ENCODE results near the gene DCPS. TPM values are rescaled to one million over a fixed set of nuclear protein-coding genes. Genes with fewer than 3 reads are reported as not detected.
"Not testable (repeated sequence)": the region's sequence is repeated elsewhere in the genome, so short reads cannot be mapped to it uniquely, and the experiment has no call there.

DCPS gene
- total and polyA plus RNA-seq, 7 donors, result 7.6 to 30.0 (median 9.7) TPM

DNA sequence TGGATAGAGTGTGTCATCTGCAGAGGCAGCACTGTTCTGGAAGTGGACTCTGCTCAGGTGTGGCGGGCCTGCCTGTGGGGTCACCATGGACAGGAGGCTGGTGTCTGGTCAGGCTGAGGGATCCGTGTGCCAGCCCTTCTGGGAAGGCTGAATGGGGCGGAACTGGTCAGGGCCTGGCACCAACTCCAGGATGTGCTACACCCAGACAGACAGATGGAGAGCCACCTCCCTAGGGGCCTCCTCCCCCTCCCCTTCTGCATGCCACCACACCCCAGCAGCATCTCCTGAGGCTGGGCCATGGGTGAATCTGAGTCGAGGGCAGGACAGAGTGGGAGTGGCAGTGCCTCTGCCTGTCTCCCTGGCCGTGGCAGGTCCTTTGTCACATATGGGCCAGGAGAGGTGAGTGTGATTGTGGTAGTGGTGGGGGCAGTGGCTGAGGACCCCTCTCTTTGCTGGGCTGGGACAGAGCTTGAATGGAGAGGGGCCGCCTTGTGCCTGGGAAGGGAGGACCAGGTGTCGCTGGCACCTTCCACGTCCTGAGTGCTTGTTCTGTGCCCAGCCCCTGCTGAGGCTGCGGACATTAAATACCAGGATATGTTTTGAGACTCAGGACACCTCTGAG is 80.7 kb downstream of the DCPS start:
- TF ChIP-seq EP300 (IDR thresholded peaks at IDR 0.05) (no peak), POLR2A (IDR thresholded peaks at IDR 0.05) (no peak), POLR2AphosphoS5 (IDR thresholded peaks at IDR 0.05) (no peak)
- TF ChIP-seq, protein P1, sequence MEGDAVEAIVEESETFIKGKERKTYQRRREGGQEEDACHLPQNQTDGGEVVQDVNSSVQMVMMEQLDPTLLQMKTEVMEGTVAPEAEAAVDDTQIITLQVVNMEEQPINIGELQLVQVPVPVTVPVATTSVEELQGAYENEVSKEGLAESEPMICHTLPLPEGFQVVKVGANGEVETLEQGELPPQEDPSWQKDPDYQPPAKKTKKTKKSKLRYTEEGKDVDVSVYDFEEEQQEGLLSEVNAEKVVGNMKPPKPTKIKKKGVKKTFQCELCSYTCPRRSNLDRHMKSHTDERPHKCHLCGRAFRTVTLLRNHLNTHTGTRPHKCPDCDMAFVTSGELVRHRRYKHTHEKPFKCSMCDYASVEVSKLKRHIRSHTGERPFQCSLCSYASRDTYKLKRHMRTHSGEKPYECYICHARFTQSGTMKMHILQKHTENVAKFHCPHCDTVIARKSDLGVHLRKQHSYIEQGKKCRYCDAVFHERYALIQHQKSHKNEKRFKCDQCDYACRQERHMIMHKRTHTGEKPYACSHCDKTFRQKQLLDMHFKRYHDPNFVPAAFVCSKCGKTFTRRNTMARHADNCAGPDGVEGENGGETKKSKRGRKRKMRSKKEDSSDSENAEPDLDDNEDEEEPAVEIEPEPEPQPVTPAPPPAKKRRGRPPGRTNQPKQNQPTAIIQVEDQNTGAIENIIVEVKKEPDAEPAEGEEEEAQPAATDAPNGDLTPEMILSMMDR (IDR thresholded peaks at IDR 0.05), result no peak
- Histone ChIP-seq H3K9me3 (no peaks in the 10 kb centered on the region), H3K36me3 (no peaks in the 10 kb centered on the region), H3K4me3 (no peak overlapping the region), H3K27me3 (no peaks in the 10 kb centered on the region), H3K4me1 (peaks cover 0 to 15% (median 10%) of the 10 kb centered on the region in 4 donors), H3K27ac (no peak overlapping the region)
- no peak for DNase-seq
- 53 to 74% methylated on average over 9 of the region's 9 CpGs for WGBS, 2 donors
- intact Hi-C loops (cut with DNase I), result no loop called here

DNA sequence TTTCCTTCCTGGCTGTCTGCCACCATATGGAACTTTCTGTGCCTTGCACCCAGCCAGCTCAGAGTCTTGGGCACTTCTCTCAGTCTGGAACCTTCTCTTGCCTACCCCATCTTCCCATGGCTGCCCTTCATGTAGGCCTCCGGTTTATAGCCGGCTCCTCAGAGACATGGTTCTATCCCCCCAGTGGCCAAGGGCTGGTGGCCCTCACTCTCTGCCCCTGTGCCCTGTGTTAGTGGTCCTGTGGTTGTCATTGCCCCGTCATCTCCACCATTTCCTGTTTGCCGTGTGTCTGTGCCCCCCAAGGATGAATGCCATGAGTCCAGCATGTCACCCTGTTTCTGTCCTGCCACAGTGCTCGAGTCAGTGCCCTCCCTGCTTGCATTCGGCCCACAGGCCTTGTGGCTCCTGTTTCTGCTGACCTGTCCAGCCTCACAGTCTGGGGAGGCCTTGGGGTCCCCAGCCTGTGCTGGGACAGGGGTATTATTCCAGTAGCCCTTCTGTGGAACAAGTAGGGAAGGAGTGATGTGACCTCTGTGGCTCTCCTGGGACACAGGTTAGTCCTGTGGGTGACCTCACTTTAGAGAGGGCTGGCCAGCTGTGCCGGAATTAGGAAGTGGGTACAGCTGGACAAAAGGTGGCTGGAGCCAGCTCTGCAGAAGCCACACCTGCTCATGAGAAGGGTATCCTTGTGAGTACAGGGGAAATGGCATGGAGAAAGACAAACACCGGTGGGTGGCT is 82.3 kb downstream of the DCPS start:
- H3K9me3 ChIP-seq, result no peaks in the 10 kb centered on the region

DNA sequence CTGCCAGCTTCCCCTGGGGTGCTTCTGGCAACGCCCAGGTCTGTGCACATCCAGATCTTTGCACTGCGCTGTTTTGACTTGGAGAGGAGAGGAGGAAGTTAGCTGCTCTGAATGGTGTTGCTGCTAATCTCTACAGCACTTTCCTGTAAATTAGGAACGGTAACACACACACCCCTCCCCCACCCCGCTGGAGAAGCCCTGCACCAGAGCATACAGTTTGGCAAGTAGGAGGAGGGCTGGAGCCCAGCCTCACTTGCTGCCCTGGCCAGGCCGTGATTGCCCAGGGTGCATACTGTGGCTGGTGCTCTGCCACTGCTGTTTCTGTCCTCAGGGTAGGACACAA is 82.8 kb downstream of the DCPS start:
- DNase-seq; H3K27ac ChIP-seq; H3K27me3 ChIP-seq; H3K4me3 ChIP-seq; H3K36me3 ChIP-seq; intact Hi-C loops (cut with DNase I); H3K9me3 ChIP-seq: not testable (repeated sequence)
- peaks cover 0 to 18% (median 15%) of the 10 kb centered on the region in 4 donors for H3K4me1 ChIP-seq
- 8 to 15% methylated on average over 5 of the region's 5 CpGs for WGBS, 2 donors

More for the DNA sequence above, 82.3 kb downstream of the DCPS start:
- no peak for DNase-seq
- intact Hi-C loops (cut with DNase I), result no loop called here
- H3K36me3 ChIP-seq, result no peaks in the 10 kb centered on the region
- H3K27ac ChIP-seq, result peak overlapping the region in 2 of 4 donors; percentile 12 to 52
- WGBS, 2 donors, result 66 to 70% methylated on average over 8 of the region's 8 CpGs
- H3K4me1 ChIP-seq, result peaks cover 0 to 13% (median 10%) of the 10 kb centered on the region in 4 donors
- H3K4me3 ChIP-seq, result no peak overlapping the region
- H3K27me3 ChIP-seq, result no peaks in the 10 kb centered on the region
- TF ChIP-seq POLR2AphosphoS5 (IDR thresholded peaks at IDR 0.05), result no peak
- TF ChIP-seq POLR2A (IDR thresholded peaks at IDR 0.05), result no peak
- TF ChIP-seq, protein P1 (IDR thresholded peaks at IDR 0.05), result no peak
- TF ChIP-seq EP300 (IDR thresholded peaks at IDR 0.05), result no peak

DNA sequence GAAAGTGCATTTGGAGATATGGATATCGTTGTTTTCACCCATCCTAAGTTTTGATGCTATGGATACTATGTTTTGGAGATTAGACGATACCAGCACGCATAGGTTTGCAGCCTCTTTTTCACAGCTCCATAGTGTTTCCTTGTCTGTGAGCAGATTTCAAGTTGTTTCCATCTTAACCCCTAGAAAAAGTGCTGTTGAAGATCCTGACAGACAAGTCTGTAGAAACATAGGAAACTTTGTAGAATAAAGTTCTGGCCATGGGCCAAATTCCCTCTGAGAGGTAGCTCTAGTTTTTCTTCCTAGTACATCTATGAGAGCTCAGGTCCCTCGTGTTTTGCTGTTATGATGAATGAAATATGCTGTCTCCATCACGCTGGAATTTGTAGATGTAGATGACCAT is 84.0 kb downstream of the DCPS start:
- no peak for DNase-seq
- no peaks in the 10 kb centered on the region for H3K9me3 ChIP-seq
- intact Hi-C loops (cut with DNase I), result no loop called here
- no peak overlapping the region for H3K4me3 ChIP-seq
- H3K4me1 ChIP-seq, result peaks cover 0 to 28% (median 24%) of the 10 kb centered on the region in 4 donors
- WGBS, 2 donors, result 86 to 88% methylated on average over 5 of the region's 5 CpGs
- H3K27ac ChIP-seq, result no peak overlapping the region
- TF ChIP-seq POLR2AphosphoS5 (IDR thresholded peaks at IDR 0.05), result no peak
- TF ChIP-seq, protein P1 (IDR thresholded peaks at IDR 0.05), result no peak
- no peak for TF ChIP-seq POLR2A (IDR thresholded peaks at IDR 0.05)
- no peak for TF ChIP-seq EP300 (IDR thresholded peaks at IDR 0.05)
- no peaks in the 10 kb centered on the region for H3K36me3 ChIP-seq
- H3K27me3 ChIP-seq, result no peaks in the 10 kb centered on the region

DNA sequence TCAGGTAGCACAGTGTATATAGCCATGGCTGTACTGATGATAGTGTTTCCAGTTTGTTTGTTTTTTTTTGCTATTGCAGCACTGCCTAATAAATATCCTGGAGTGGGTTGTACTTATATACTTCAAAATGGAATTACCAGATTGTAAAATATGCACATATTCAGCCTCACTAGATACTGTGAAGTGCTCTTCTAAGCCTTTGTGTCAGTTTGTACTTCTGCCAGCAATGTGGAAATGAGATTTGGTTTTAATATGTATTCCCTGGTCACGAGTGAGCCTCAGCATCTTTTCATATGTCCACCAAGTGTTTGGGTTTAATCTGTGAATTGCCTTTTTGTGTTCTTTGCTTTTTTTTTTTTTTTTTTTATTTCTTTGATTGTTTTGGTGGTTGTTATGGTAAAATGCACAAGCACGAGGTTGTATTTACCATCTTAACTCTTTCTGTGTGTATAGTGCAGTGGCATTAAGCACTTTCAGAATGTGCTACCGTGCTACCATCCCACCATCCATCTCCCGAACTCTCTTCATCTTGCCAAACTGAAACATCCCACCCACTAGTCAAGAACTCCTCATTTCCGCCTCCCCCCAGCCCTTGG is 86.5 kb downstream of the DCPS start:
- WGBS, 2 donors, result 44 to 68% methylated on average over 5 of the region's 5 CpGs
- no peaks in the 10 kb centered on the region for H3K27me3 ChIP-seq
- intact Hi-C loops (cut with DNase I), result no loop called here
- DNase-seq, result no peak
- no peak overlapping the region for H3K27ac ChIP-seq
- no peaks in the 10 kb centered on the region for H3K9me3 ChIP-seq
- TF ChIP-seq POLR2A (IDR thresholded peaks at IDR 0.05) (no peak), EP300 (IDR thresholded peaks at IDR 0.05) (no peak), POLR2AphosphoS5 (IDR thresholded peaks at IDR 0.05) (no peak)
- TF ChIP-seq, protein P1 (IDR thresholded peaks at IDR 0.05), result no peak
- peaks cover 0 to 36% (median 31%) of the 10 kb centered on the region in 4 donors for H3K4me1 ChIP-seq
- H3K36me3 ChIP-seq, result no peaks in the 10 kb centered on the region
- H3K4me3 ChIP-seq, result no peak overlapping the region

Data from sigmoid colon (tissue), 7 donors.